Measurements from ENCODE around the gene GRM7.

Gene GRM7

GRCh38 chr3:7346364-7346763 lies 485.4 kb downstream of the GRM7 start:
- TF ChIP-seq CTCF (IDR thresholded peaks at IDR 0.05; ENCODE audit: low read depth, low read length) = no peak
- Histone ChIP-seq H3K4me3 (ENCODE audit: low read depth, low read length) (no peak overlapping the region), H3K9me3 (no peaks in the 10 kb centered on the region), H3K4me1 (no peaks in the 10 kb centered on the region), H3K36me3 (no peaks in the 10 kb centered on the region), H3K27me3 (no peaks in the 10 kb centered on the region)
- DNase-seq = no peak

- TF ChIP-seq CTCF (IDR thresholded peaks at IDR 0.05; ENCODE audit: low read depth, low read length) = no peak
- Histone ChIP-seq H3K9me3 (no peaks in the 10 kb centered on the region), H3K36me3 (no peaks in the 10 kb centered on the region), H3K27me3 (no peaks in the 10 kb centered on the region), H3K4me1 (no peaks in the 10 kb centered on the region), H3K4me3 (ENCODE audit: low read depth, low read length) (no peak overlapping the region)
- DNase-seq = no peak
These were observed 496.2 kb downstream of the GRM7 start for GRCh38 chr3:7357101-7357500.

- no peaks in the 10 kb centered on the region for H3K27me3 ChIP-seq
- no peak for TF ChIP-seq CTCF (IDR thresholded peaks at IDR 0.05; ENCODE audit: low read depth, low read length)
- H3K9me3 ChIP-seq = no peaks in the 10 kb centered on the region
- no peak for DNase-seq
- no peaks in the 10 kb centered on the region for H3K4me1 ChIP-seq
- H3K4me3 ChIP-seq (ENCODE audit: low read depth, low read length) = no peak overlapping the region
- no peaks in the 10 kb centered on the region for H3K36me3 ChIP-seq
These were observed 507.1 kb downstream of the GRM7 start for GRCh38 chr3:7367968-7368367.

GRCh38 chr3:7368597-7368996 lies 507.7 kb downstream of the GRM7 start:
- Histone ChIP-seq H3K27me3 (no peaks in the 10 kb centered on the region), H3K4me3 (ENCODE audit: low read depth, low read length) (no peak overlapping the region), H3K9me3 (no peaks in the 10 kb centered on the region), H3K36me3 (no peaks in the 10 kb centered on the region), H3K4me1 (0 out of 2 replicates have a peak, but pooled peaks cover 2% of the 10 kb centered on the region)
- TF ChIP-seq CTCF (IDR thresholded peaks at IDR 0.05; ENCODE audit: low read depth, low read length) = no peak
- no peak for DNase-seq

- Histone ChIP-seq H3K9me3 (no peaks in the 10 kb centered on the region), H3K27me3 (no peaks in the 10 kb centered on the region), H3K4me3 (ENCODE audit: low read depth, low read length) (no peak overlapping the region), H3K4me1 (0 out of 2 replicates have a peak, but pooled peaks cover 2% of the 10 kb centered on the region), H3K36me3 (no peaks in the 10 kb centered on the region)
- TF ChIP-seq CTCF (IDR thresholded peaks at IDR 0.05; ENCODE audit: low read depth, low read length) = no peak
- no peak for DNase-seq
These were observed 511.0 kb downstream of the GRM7 start for GRCh38 chr3:7371693-7372572.

GRCh38 chr3:7377103-7377502 lies 516.2 kb downstream of the GRM7 start:
- H3K4me1 ChIP-seq = 0 out of 2 replicates have a peak, but pooled peaks cover 2% of the 10 kb centered on the region
- TF ChIP-seq CTCF (IDR thresholded peaks at IDR 0.05; ENCODE audit: low read depth, low read length) = no peak

More at GRCh38 chr3:7377103-7377502, 516.2 kb downstream of the GRM7 start:
- Histone ChIP-seq H3K4me3 (ENCODE audit: low read depth, low read length) (no peak overlapping the region), H3K9me3 (no peaks in the 10 kb centered on the region), H3K27me3 (no peaks in the 10 kb centered on the region), H3K36me3 (no peaks in the 10 kb centered on the region)
- DNase-seq = no peak
